ENCODE measurements around the gene GRIA1.

The GRIA1 gene

GRCh38 chr5:153456993-153457392, 33.5 kb upstream of the GRIA1 start:
- H3K9me3 ChIP-seq (ENCODE audit: insufficient read depth, low read length): no peaks in the 10 kb centered on the region
- no peaks in the 10 kb centered on the region for H3K27me3 ChIP-seq (ENCODE audit: low read depth, low read length)
- no peak overlapping the region for H3K27ac ChIP-seq (ENCODE audit: low read length)
- no peaks in the 10 kb centered on the region for H3K79me2 ChIP-seq (ENCODE audit: low read length)
- no peaks in the 10 kb centered on the region for H4K20me1 ChIP-seq (ENCODE audit: insufficient read depth, low read length)
- H3K4me1 ChIP-seq (ENCODE audit: low read length): no peaks in the 10 kb centered on the region
- TF ChIP-seq CTCF (IDR thresholded peaks at IDR 0.05; ENCODE audit: low read depth, low read length): no peak
- no peak for TF ChIP-seq EZH2phosphoT487 (IDR thresholded peaks at IDR 0.05; ENCODE audit: low read depth)
- H3K9ac ChIP-seq (ENCODE audit: low read length): no peak overlapping the region
- no peak overlapping the region for H3K4me2 ChIP-seq (ENCODE audit: low read length)
- no peak overlapping the region for H3K4me3 ChIP-seq (ENCODE audit: low read length)
- no peak overlapping the region for H2AFZ ChIP-seq (ENCODE audit: low read depth, low read length)
- no peaks in the 10 kb centered on the region for H3K36me3 ChIP-seq (replicated peaks; ENCODE audit: low read depth, low read length)

GRCh38 chr5:153458268-153458667, 32.2 kb upstream of the GRIA1 start:
- Histone ChIP-seq H3K4me1 (ENCODE audit: low read length) (no peaks in the 10 kb centered on the region), H2AFZ (ENCODE audit: low read depth, low read length) (no peak overlapping the region), H3K27ac (ENCODE audit: low read length) (no peak overlapping the region), H3K27me3 (ENCODE audit: low read depth, low read length) (no peaks in the 10 kb centered on the region), H3K4me3 (ENCODE audit: low read length) (no peak overlapping the region), H3K79me2 (ENCODE audit: low read length) (no peaks in the 10 kb centered on the region), H4K20me1 (ENCODE audit: insufficient read depth, low read length) (no peaks in the 10 kb centered on the region), H3K4me2 (ENCODE audit: low read length) (no peak overlapping the region), H3K9ac (ENCODE audit: low read length) (no peak overlapping the region), H3K36me3 (replicated peaks; ENCODE audit: low read depth, low read length) (no peaks in the 10 kb centered on the region), H3K9me3 (ENCODE audit: insufficient read depth, low read length) (no peaks in the 10 kb centered on the region)
- TF ChIP-seq EZH2phosphoT487 (IDR thresholded peaks at IDR 0.05; ENCODE audit: low read depth) (no peak), CTCF (IDR thresholded peaks at IDR 0.05; ENCODE audit: low read depth, low read length) (no peak)

GRCh38 chr5:153459051-153459743, 31.3 kb upstream of the GRIA1 start:
- Histone ChIP-seq H3K27ac (ENCODE audit: low read length) (no peak overlapping the region), H3K4me2 (ENCODE audit: low read length) (no peak overlapping the region), H3K4me1 (ENCODE audit: low read length) (no peaks in the 10 kb centered on the region), H3K9me3 (ENCODE audit: insufficient read depth, low read length) (no peaks in the 10 kb centered on the region), H3K9ac (ENCODE audit: low read length) (no peak overlapping the region), H4K20me1 (ENCODE audit: insufficient read depth, low read length) (no peaks in the 10 kb centered on the region), H3K79me2 (ENCODE audit: low read length) (no peaks in the 10 kb centered on the region), H3K36me3 (replicated peaks; ENCODE audit: low read depth, low read length) (no peaks in the 10 kb centered on the region), H3K4me3 (ENCODE audit: low read length) (no peak overlapping the region), H2AFZ (ENCODE audit: low read depth, low read length) (no peak overlapping the region), H3K27me3 (ENCODE audit: low read depth, low read length) (no peaks in the 10 kb centered on the region)
- TF ChIP-seq EZH2phosphoT487 (IDR thresholded peaks at IDR 0.05; ENCODE audit: low read depth): no peak
- TF ChIP-seq CTCF (IDR thresholded peaks at IDR 0.05; ENCODE audit: low read depth, low read length): no peak

- Histone ChIP-seq H3K79me2 (ENCODE audit: low read length) (no peaks in the 10 kb centered on the region), H3K27ac (ENCODE audit: low read length) (no peak overlapping the region), H3K36me3 (replicated peaks; ENCODE audit: low read depth, low read length) (no peaks in the 10 kb centered on the region), H3K4me2 (ENCODE audit: low read length) (no peak overlapping the region), H3K27me3 (ENCODE audit: low read depth, low read length) (no peaks in the 10 kb centered on the region), H3K9ac (ENCODE audit: low read length) (no peak overlapping the region), H3K4me3 (ENCODE audit: low read length) (no peak overlapping the region), H3K9me3 (ENCODE audit: insufficient read depth, low read length) (no peaks in the 10 kb centered on the region), H4K20me1 (ENCODE audit: insufficient read depth, low read length) (no peaks in the 10 kb centered on the region), H3K4me1 (ENCODE audit: low read length) (no peaks in the 10 kb centered on the region), H2AFZ (ENCODE audit: low read depth, low read length) (no peak overlapping the region)
- no peak for TF ChIP-seq CTCF (IDR thresholded peaks at IDR 0.05; ENCODE audit: low read depth, low read length)
- TF ChIP-seq EZH2phosphoT487 (IDR thresholded peaks at IDR 0.05; ENCODE audit: low read depth): no peak
These were observed 30.0 kb upstream of the GRIA1 start for GRCh38 chr5:153460421-153460820.
